HG03565 (cell line): ENCODE results near the gene AR.

Source experiments
- ATAC-seq: cut with Tn5 transposase; IDR thresholded peaks from one replicate; pipeline ENCODE4 v1.9.1; 2021; ENCODE audit warnings: mild to moderate bottlenecking, moderate library complexity; ENCODE audit not compliant: unreplicated experiment

Gene AR

DNA sequence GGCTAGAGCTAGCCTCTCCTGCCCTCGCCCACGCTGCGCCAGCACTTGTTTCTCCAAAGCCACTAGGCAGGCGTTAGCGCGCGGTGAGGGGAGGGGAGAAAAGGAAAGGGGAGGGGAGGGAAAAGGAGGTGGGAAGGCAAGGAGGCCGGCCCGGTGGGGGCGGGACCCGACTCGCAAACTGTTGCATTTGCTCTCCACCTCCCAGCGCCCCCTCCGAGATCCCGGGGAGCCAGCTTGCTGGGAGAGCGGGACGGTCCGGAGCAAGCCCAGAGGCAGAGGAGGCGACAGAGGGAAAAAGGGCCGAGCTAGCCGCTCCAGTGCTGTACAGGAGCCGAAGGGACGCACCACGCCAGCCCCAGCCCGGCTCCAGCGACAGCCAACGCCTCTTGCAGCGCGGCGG lies at the start of gene AR:
Gene AR, plus strand, starts transcription at position 204 of the 400 bp plus-strand sequence. CDS start 1,126 bp downstream, outside the sequence.
- ATAC-seq: no peak

- ATAC-seq: no peak
Observed at GRCh38 chrX:67500617-67501016, 43.2 kb upstream of the AR start.

DNA sequence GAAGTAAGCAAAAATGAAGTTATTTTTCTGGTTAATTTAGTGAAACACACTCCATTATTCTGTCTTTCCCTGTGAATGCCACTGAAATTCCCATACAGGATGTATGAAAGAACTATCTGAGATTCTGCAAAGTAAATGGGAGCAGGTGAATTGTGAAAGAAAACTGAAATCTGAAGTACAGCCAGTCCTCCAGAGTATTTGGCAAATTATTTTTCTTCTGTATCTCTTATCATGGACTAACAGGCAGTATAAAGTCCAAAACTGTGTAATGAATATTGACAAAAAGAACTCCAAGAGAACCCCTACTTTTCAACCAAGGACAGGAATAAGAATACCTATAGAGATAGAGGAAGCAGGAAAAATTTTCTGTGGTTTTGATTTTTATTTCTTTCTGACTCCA lies 40.8 kb upstream of the AR start:
- no peak for ATAC-seq

DNA sequence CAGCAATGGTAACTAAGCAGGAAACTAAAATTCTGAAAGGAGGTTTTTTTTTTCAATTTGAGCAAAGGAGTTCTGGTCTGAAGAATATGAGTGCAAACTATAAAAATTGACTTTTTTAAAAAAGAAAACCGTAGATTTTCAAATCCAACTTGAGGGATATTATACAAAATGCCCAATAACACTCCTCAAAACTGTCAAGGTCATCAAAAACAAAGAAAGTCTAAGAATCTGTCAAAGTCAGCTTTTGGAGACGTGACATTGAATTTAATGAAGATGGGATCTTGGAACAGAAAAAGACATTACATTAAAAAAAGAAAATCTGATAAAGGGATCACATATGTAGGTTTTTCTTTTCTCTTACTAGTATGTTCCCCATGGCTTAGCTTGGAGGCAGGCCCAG lies 40.4 kb upstream of the AR start:
- no peak for ATAC-seq

GRCh38 chrX:67520671-67521070 lies 23.1 kb upstream of the AR start:
- ATAC-seq: no peak

DNA sequence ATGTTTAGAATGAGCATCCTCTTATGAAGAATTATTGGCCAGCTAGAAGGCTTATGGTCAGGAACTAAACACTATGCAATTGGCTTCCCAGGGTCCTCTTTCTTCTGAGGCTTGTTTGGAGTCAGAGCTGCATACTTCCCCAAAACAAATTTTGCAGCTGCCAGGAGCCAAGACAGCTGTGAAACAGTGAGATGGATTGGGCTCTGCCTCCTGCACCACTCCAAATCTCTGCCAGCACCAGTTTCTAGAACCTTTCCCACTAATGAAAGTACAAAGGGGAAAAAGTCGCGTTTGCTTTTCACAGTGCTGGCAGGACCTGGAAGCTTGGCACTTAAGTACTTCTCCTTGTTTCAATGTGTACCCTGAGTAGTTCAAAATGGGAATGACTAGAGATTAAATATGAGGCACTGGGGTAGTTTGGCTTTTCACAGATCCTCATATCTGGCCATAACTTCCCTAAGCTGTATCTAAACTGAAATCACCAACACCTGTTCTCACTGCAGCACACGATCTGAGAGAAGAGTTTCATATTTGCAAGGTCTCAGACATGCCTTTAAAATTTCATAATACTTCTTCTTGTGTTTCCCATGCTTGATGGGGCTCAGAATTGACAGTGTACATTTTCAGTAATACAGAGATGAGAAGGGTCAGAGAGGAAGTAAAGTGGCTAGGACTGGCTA lies 20.7 kb upstream of the AR start:
- ATAC-seq: no peak

GRCh38 chrX:67523932-67524331 lies 19.9 kb upstream of the AR start:
- ATAC-seq: no peak

GRCh38 chrX:67524428-67524827 lies 19.4 kb upstream of the AR start:
- no peak for ATAC-seq

GRCh38 chrX:67524950-67525691 lies 18.7 kb upstream of the AR start:
- ATAC-seq: no peak

DNA sequence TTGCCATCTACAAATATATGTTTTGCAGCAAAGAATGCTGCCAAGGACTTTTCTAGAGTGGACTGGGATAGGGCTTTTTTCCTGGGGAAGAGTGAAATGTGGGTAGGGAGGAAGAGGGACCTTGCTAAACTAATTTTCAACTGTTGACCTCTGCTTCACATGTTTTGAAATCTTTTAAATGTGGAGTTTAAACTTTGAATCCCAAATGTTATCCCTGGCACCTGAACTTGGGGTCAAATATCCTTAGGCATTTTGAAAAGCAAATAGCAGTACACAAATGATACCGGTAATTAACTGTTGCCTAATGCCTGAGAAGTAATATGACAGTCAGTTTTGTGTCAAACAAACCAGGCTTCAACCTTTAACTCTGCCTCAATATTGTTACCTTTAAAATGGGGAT lies 7.3 kb upstream of the AR start:
- no peak for ATAC-seq

- ATAC-seq: no peak
Observed at GRCh38 chrX:67538383-67538782, 5.4 kb upstream of the AR start.

GRCh38 chrX:67544281-67545035 lies 637 bp downstream of the AR start:
- ATAC-seq: no peak

- ATAC-seq: no peak
Observed at GRCh38 chrX:67545036-67545821, 1.4 kb downstream of the AR start.

DNA sequence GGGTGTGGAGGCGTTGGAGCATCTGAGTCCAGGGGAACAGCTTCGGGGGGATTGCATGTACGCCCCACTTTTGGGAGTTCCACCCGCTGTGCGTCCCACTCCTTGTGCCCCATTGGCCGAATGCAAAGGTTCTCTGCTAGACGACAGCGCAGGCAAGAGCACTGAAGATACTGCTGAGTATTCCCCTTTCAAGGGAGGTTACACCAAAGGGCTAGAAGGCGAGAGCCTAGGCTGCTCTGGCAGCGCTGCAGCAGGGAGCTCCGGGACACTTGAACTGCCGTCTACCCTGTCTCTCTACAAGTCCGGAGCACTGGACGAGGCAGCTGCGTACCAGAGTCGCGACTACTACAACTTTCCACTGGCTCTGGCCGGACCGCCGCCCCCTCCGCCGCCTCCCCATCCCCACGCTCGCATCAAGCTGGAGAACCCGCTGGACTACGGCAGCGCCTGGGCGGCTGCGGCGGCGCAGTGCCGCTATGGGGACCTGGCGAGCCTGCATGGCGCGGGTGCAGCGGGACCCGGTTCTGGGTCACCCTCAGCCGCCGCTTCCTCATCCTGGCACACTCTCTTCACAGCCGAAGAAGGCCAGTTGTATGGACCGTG lies 2.2 kb downstream of the AR start:
- no peak for ATAC-seq

DNA sequence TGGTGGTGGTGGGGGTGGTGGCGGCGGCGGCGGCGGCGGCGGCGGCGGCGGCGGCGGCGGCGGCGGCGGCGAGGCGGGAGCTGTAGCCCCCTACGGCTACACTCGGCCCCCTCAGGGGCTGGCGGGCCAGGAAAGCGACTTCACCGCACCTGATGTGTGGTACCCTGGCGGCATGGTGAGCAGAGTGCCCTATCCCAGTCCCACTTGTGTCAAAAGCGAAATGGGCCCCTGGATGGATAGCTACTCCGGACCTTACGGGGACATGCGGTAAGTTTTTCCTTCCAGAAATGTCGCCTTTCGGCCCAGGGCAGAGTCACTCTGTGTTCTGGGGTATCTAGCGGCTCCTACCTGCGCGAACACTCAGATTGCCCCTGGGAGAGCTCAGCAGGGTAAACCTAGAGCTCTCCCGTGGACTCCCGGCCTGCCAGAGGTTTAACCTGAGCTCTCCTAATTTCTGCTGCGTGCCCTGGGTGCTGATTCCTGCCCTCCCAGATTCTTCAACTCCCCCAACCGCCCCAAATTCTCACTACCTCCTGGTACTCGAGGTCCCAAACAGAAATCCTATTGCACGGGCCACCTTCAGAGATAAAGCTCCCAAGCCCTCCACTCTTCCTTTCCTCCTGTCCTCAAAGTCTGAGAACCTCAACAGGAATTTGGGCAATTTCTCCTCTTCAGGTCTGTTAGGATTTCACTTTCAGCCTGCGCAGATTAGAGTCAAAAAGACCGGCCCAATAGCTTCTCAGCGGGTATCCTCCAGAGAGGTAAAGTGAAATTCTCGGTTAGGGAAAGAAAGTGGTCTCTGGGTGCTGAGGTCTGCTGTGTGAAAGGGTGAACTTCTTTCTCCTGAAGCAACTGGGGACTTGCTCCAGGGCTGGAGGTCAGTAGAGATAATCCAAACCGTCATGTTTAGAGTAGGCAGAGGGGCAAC lies 2.9 kb downstream of the AR start:
- ATAC-seq: no peak

DNA sequence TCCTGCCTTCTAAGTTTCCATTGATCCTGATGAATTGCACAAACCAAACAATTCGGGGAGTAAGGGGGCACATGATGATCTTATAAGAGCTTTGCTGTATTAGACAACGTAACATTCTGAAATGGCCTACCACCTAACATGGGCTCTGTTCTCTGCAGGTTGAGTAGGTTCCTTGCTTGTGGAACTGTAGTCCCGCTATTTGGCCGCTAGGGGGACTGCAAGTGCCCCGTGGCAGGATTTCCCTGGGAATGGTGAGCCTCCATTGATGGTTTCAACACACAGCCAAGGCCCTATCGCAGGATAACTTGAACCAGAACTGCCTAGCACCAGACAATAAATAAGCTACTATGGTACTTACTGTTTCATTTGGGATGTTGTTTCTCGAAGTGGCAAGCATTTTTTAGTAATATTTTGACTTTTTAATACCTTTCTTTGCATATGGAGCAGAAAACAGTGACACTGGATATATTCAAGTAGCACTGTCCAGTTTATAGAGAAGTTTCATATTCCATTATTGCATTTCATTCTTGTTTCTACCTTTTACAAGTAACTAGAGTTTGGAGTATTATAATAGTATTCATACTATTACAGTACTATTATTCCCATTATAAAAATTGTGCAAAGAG lies 11.9 kb downstream of the AR start:
- ATAC-seq: peak; percentile 46

- no peak for ATAC-seq
Observed at GRCh38 chrX:67558267-67558666, 14.4 kb downstream of the AR start.

DNA sequence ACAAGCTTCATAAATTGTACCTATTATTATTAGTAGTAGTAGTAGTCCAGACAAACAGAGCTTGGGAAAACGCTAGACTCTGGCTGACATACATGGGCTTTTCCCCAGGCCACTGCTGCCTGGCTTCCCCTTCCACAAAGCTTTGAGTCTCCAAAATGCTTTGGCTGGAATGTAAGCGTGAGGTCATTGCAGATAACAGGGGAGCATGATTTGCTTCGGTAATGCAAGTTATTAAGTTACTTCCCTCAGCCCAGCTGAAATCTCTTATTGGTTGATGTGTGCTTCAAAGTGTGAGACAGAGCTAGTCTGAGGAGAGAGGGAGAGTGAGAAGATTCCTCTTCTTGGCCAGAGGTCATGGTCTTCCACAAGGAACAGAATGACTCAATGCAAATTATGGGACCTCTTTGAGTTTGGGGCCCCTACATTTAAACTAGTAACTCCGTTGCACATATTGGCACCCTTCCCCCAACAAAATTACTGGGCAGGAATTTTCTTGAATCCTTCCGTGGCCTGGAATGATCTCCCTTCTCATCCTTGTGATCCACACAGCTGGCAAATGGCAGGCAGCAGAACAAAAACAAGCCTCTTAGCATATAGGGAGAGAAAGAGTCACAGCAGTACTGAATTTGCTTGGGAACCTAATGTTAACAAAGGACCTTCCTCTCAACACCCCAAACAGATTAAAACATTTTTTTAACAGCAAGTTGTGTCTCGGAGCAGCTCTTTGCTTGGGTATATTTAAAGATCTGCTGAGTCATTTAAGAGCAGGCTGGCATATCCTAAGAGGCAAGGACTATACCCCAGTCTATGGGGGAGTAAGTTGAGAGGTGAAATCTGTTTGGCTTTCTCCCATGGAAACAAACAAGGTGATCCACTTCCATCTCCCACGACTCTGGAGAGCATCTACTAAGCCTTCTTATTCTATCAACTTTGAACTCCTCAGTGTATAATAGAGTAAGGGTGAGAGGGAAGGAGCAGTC lies 19.9 kb downstream of the AR start:
- no peak for ATAC-seq
